Measurements from ENCODE around the gene SPINK9. TPM values are rescaled to one million over a fixed set of nuclear protein-coding genes. Genes with fewer than 3 reads are reported as not detected.

SPINK9 gene
- total RNA-seq, 8 experiments from 2014 or later: not detected

DNA sequence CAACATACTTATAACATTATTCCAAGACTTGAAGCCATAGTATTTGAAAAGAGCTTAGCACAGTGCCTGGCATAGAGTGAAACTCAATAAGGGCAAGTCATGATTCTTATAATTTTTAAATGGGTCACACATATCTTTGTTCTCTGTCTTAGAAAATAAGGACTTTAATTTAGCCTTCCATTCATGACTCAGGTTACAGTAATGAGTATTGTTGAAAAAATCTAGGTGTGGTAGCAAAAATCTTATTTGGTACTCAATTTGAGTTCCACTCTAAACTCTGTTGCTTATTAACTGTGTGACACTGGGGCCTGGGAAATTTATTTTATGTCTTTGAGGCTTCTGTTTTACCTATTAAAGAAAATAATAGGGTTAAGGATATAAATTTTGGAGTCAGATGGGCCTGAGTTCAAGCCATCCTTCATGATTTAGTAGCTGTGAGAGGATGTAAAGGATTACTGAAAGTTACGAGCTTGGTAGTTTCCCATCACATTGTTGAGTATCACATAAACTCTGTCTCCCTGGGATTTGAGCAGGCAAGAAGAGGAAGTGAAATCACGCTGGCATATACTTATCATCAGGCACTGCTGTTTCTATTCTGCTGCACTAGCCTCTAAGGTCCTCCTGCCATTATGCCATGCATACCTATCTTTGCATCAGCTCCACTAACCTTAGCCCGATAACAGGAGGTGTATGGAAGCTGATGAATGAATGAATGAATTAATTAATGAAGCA lies 1.5 kb downstream of the SPINK9 start:
- in situ Hi-C loops (cut with MboI; ENCODE audit: low pct_unique_long_range_greater_than_20kb in 2 of 9, low sequenced_read_pairs in 9 of 9, unreplicated experiment in 9 of 9): no loop called here
- H3K27ac ChIP-seq: no peak overlapping the region
- WGBS, 10 experiments: 38 to 100% (median 87%) methylated on average over 1 to 3 of the region's 3 CpGs; no CpG with 5 or more reads in 1 of the 10 experiments
- H3K4me1 ChIP-seq (replicated peaks in 1 of 2): no peaks in the 10 kb centered on the region
- H3K4me3 ChIP-seq: no peak overlapping the region
- no peak for ATAC-seq (replicated peaks in 6 of 8)

DNA sequence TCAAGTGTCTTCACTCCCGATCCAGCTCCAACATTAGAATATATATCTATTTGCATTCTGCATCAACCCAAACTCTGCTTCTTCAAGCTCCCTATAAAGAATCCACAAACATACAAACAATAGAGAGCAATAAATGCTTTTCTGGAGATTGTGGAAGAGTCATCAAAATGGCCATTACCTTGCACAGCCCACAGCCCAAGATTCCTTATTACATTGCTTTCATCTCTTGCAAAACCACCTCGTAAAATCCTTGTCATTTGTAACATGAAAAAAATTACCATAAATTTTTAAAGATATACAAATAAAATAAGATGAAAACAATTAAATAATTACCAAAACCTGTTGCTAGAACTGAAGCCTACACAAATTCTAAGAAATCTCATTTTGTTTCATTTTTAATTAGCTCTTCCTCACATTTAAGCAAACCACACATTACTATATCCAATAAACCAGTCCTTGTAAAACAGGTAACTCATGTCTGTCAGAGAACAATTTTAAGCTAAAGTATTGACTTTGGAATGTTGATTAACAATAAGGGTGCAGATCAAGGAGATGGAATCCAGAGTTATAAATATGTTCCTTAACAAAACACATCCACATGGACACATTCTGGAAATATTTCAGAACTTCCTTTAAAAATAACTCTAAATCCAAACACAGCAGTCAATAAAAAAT lies 7.1 kb downstream of the SPINK9 start:
- Histone ChIP-seq H3K4me1 (replicated peaks in 1 of 2) (no peaks in the 10 kb centered on the region), H3K4me3 (no peak overlapping the region), H3K27ac (no peak overlapping the region)
- in situ Hi-C loops (cut with MboI; ENCODE audit: low pct_unique_long_range_greater_than_20kb in 2 of 9, low sequenced_read_pairs in 9 of 9, unreplicated experiment in 9 of 9): no loop called here
- no peak for ATAC-seq (replicated peaks in 6 of 8)
- 28 to 100% (median 58%) methylated on average over 1 to 2 of the region's 2 CpGs for WGBS, 10 experiments

DNA sequence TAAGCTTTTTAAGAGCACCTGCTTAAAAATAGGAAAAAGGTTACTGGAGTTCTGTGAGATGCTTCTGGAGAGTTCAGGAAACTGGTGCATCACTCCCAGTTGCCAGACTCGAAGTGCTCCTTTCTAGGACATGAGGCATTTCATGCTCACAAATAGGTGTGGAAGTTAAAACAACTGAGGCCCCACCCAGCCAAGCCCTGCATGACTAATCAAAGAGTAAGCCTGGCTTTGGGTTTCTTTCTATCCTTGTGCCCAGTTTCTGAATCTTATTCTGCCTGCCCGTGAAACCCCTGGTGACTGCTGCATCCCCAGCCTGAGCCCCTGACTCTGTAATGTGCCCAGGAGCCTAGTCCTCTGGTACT lies 7.7 kb downstream of the SPINK9 start:
- Histone ChIP-seq H3K4me1 (replicated peaks in 1 of 2) (no peaks in the 10 kb centered on the region), H3K4me3 (no peak overlapping the region), H3K27ac (no peak overlapping the region)
- 0 to 100% (median 80%) methylated on average over 1 to 2 of the region's 2 CpGs; no CpG with 5 or more reads in 3 of the 10 experiments for WGBS, 10 experiments
- ATAC-seq (replicated peaks in 6 of 8): peak in 2 of 8 experiments; percentile 58 to 64
- in situ Hi-C loops (cut with MboI; ENCODE audit: low pct_unique_long_range_greater_than_20kb in 2 of 9, low sequenced_read_pairs in 9 of 9, unreplicated experiment in 9 of 9): no loop called here

DNA sequence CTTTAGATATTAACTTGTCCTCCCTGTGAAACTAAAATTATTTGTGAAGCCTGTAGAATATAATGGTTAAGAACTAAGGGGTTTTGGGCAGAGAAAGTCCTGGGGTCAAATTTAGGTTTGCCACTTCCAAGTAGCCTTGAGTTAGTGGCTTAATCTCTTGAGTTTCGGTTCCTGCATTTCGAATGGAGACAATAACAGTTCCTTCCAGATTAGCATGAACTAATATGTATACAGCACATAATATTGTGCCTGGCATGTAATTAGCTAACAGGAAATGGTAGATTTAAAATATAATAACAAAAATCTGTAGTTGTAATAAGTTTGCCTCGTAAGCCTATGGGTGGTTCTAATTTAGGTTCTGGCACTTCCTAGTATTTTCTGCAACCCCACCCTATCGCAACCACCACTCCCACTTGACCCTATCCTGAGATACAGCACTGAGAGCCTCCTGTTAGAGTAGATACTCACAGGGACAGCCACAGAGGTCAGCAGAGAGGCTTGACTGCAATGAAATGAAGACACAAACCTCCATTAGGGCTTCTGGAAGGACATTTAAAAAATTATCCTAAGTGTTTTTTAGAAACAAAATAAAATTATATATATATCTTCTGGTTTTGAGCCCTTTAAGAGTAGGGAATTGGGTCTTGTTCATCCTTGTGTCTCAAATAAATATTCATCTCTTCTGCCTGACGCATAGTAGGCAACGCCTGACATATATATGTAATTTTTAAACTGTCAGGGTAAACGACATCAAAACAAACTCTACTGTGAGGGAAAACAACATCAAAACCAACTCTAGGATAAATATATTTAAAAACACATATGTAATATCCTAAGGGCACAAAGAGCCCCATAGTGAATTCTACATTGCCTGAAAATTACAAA lies 8.5 kb downstream of the SPINK9 start:
- WGBS, 10 experiments: 2 to 93% (median 77%) methylated on average over 3 to 7 of the region's 7 CpGs
- H3K4me1 ChIP-seq (replicated peaks in 1 of 2): no peaks in the 10 kb centered on the region
- H3K27ac ChIP-seq: no peak overlapping the region
- no peak overlapping the region for H3K4me3 ChIP-seq
- in situ Hi-C loops (cut with MboI; ENCODE audit: low pct_unique_long_range_greater_than_20kb in 2 of 9, low sequenced_read_pairs in 9 of 9, unreplicated experiment in 9 of 9): no loop called here
- ATAC-seq (replicated peaks in 6 of 8): peak in 3 of 8 experiments; percentile 41 to 79 (median 65)

- 17 to 83% (median 44%) methylated on average over 1 of the region's 1 CpG; no CpG with 5 or more reads in 3 of the 10 experiments for WGBS, 10 experiments
- ATAC-seq (replicated peaks in 6 of 8): no peak
- no peak overlapping the region for H3K4me3 ChIP-seq
- in situ Hi-C loops (cut with MboI; ENCODE audit: low pct_unique_long_range_greater_than_20kb in 2 of 9, low sequenced_read_pairs in 9 of 9, unreplicated experiment in 9 of 9): no loop called here
- no peak overlapping the region for H3K27ac ChIP-seq
- H3K4me1 ChIP-seq (replicated peaks in 1 of 2): no peaks in the 10 kb centered on the region
These were observed 12.3 kb downstream of the SPINK9 start for GRCh38 chr5:148347706-148348105.

- in situ Hi-C loops (cut with MboI; ENCODE audit: low pct_unique_long_range_greater_than_20kb in 2 of 9, low sequenced_read_pairs in 9 of 9, unreplicated experiment in 9 of 9): loop anchor here in 1 of 9 experiments (25.0 kb wide), 1 partner anchor 165 kb away; no protein-coding TSS in a partner anchor
- Histone ChIP-seq H3K4me1 (replicated peaks in 1 of 2) (no peaks in the 10 kb centered on the region), H3K27ac (no peak overlapping the region), H3K4me3 (no peak overlapping the region)
- 33 to 100% (median 77%) methylated on average over 1 of the region's 1 CpG; no CpG with 5 or more reads in 1 of the 10 experiments for WGBS, 10 experiments
- no peak for ATAC-seq (replicated peaks in 6 of 8)
These were observed 17.3 kb downstream of the SPINK9 start for GRCh38 chr5:148352696-148353095.

GRCh38 chr5:148353634-148354033 lies 18.3 kb downstream of the SPINK9 start:
- no peak for ATAC-seq (replicated peaks in 6 of 8)
- 35 to 100% (median 88%) methylated on average over 1 to 2 of the region's 2 CpGs for WGBS, 10 experiments
- in situ Hi-C loops (cut with MboI; ENCODE audit: low pct_unique_long_range_greater_than_20kb in 2 of 9, low sequenced_read_pairs in 9 of 9, unreplicated experiment in 9 of 9): loop anchor here in 1 of 9 experiments (25.0 kb wide), 1 partner anchor 166 kb away; no protein-coding TSS in a partner anchor
- Histone ChIP-seq H3K27ac (no peak overlapping the region), H3K4me3 (no peak overlapping the region), H3K4me1 (replicated peaks in 1 of 2) (no peaks in the 10 kb centered on the region)

- no peak for ATAC-seq (replicated peaks in 6 of 8)
- H3K27ac ChIP-seq: no peak overlapping the region
- in situ Hi-C loops (cut with MboI; ENCODE audit: low pct_unique_long_range_greater_than_20kb in 2 of 9, low sequenced_read_pairs in 9 of 9, unreplicated experiment in 9 of 9): loop anchor here in 1 of 9 experiments (25.0 kb wide), 1 partner anchor 177 kb away; no protein-coding TSS in a partner anchor
- H3K4me1 ChIP-seq (replicated peaks in 1 of 2): no peaks in the 10 kb centered on the region
- no peak overlapping the region for H3K4me3 ChIP-seq
These were observed 29.0 kb downstream of the SPINK9 start for GRCh38 chr5:148364343-148364742.

DNA sequence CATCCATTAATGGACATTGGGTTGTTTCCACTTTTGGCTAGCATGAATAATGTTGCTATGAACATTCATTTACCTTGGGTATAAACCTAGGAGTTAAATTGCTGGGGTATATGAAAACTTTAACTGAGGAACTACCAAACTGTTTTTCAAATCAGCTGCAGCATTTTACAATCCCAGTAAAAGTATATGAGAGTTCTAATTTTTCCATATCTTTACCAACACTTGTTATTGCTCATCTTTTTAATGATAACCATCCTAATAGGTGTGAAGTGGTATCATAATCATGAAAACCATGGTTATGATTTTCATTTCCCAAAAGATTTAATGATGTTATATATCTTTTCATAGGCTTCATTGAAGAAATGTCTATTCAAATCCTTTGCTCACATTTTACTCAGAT lies 32.9 kb downstream of the SPINK9 start:
- H3K4me1 ChIP-seq (replicated peaks in 1 of 2): no peaks in the 10 kb centered on the region
- no peak overlapping the region for H3K27ac ChIP-seq
- in situ Hi-C loops (cut with MboI; ENCODE audit: low pct_unique_long_range_greater_than_20kb in 2 of 9, low sequenced_read_pairs in 9 of 9, unreplicated experiment in 9 of 9): loop anchor here in 2 of 9 experiments (5.0 to 25.0 kb wide), 2 partner anchors 181 to 191 kb away; no protein-coding TSS in a partner anchor
- H3K4me3 ChIP-seq: no peak overlapping the region
- no peak for ATAC-seq (replicated peaks in 6 of 8)

DNA sequence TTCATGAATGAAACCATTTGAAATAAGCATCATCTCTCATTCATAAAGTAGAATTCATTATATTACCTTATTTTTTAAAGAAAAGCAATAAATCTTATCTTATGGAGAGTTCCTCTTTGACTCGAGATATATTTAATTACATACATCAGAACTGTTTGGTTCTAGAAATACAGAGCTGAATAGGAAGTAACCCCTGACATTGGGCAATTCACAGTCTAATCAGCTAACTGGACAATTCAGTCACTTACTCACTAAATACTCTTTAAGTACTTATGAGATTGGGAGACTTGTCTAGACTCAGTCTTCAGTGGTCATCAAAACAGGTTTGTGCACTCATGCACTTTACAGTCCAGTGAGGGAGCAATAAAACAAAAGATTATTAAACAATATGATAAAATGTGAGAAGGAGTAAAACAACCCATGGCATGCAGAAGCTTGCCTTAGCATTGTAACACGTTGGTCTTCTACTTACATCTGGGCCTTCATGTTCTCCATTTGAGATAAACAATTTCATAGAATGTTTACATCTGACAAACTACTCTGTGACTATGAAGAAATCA lies 36.9 kb downstream of the SPINK9 start:
- Histone ChIP-seq H3K27ac (no peak overlapping the region), H3K4me3 (no peak overlapping the region), H3K4me1 (replicated peaks in 1 of 2) (no peaks in the 10 kb centered on the region)
- ATAC-seq (replicated peaks in 6 of 8): no peak
- in situ Hi-C loops (cut with MboI; ENCODE audit: low pct_unique_long_range_greater_than_20kb in 2 of 9, low sequenced_read_pairs in 9 of 9, unreplicated experiment in 9 of 9): loop anchor here in 1 of 9 experiments (25.0 kb wide), 1 partner anchor 185 kb away; no protein-coding TSS in a partner anchor
- 46 to 100% (median 75%) methylated on average over 1 to 2 of the region's 2 CpGs; no CpG with 5 or more reads in 1 of the 10 experiments for WGBS, 10 experiments

DNA sequence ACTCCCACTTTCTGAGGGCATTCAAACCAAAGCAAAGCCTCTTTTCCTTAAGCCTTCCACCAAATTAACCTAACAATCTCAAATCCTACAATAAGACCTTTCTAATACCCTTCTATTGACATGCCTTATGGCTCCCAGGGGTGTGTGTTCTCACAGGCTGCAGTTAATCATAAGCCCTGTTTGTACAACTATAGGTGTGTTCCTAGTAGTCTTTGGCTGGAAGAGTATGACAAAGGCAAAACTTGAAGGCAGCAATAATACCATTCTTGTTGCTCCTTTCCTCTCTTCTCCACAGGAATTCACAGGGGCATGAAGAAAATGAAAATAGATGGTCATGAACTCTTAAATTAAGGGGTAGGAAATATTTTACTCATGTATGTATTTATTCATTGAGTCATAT lies 37.5 kb downstream of the SPINK9 start:
- in situ Hi-C loops (cut with MboI; ENCODE audit: low pct_unique_long_range_greater_than_20kb in 2 of 9, low sequenced_read_pairs in 9 of 9, unreplicated experiment in 9 of 9): loop anchor here in 1 of 9 experiments (25.0 kb wide), 1 partner anchor 186 kb away; no protein-coding TSS in a partner anchor
- no peaks in the 10 kb centered on the region for H3K4me1 ChIP-seq (replicated peaks in 1 of 2)
- no peak overlapping the region for H3K27ac ChIP-seq
- no peak overlapping the region for H3K4me3 ChIP-seq
- no peak for ATAC-seq (replicated peaks in 6 of 8)

GRCh38 chr5:148374690-148375360 lies 39.5 kb downstream of the SPINK9 start:
- ATAC-seq (replicated peaks in 6 of 8): peak in 7 of 8 experiments; percentile 36 to 99 (median 98)

More at GRCh38 chr5:148374690-148375360, 39.5 kb downstream of the SPINK9 start:
- WGBS, 10 experiments: 14 to 100% (median 50%) methylated on average over 1 to 3 of the region's 3 CpGs; no CpG with 5 or more reads in 2 of the 10 experiments
- in situ Hi-C loops (cut with MboI; ENCODE audit: low pct_unique_long_range_greater_than_20kb in 2 of 9, low sequenced_read_pairs in 9 of 9, unreplicated experiment in 9 of 9): loop anchor here in 2 of 9 experiments (25.0 kb wide), 2 partner anchors 88 to 188 kb away; no protein-coding TSS in a partner anchor
- no peak overlapping the region for H3K27ac ChIP-seq
- H3K4me1 ChIP-seq (replicated peaks in 1 of 2): no peaks in the 10 kb centered on the region
- H3K4me3 ChIP-seq: no peak overlapping the region

Data from motor neuron (in vitro differentiated cells).